A673 (cell line): ENCODE results near the gene CAPZB. TPM values are rescaled to one million over a fixed set of nuclear protein-coding genes. Genes with fewer than 3 reads are reported as not detected.

Experiments used
- BruUV-seq: library from RNA; stranded (reverse); fragments of 400-500 nt; replicated peaks from 2 replicates; lab custom pipeline; 2021; lab: Mats Ljungman, UMichigan
- CTCF ChIA-PET: fragments of 300-600 bp; sonication (Branson Sonifier 250); formaldehyde crosslinking; loops from one replicate; lab custom pipeline; 2022; ENCODE audit warnings: antibody characterized with exemption; lab: Charles Lee
- POLR2A ChIA-PET: fragments of 300-600 bp; sonication (Branson Sonifier 250); formaldehyde crosslinking; loops from one replicate; lab custom pipeline; 2022; ENCODE audit warnings: antibody characterized with exemption; ENCODE audit not compliant: low non-redundant PET; lab: Charles Lee
- DNase-seq: peaks from one replicate; pipeline ENCODE4 v3.0.0-alpha.2; 2015; ENCODE audit warnings: low spot score
- H3K27ac ChIP-seq: fragments of 200-600 bp; sonication (generic); 2 replicates; pipeline ENCODE4 v1.5.1; 2016; ENCODE audit warnings: mixed run types, low read depth, mild to moderate bottlenecking, mixed read lengths, antibody characterized with exemption, low read length; ENCODE audit not compliant: poor library complexity, severe bottlenecking
- H3K27me3 ChIP-seq: fragments of 200-600 bp; sonication (generic); replicated peaks from 2 replicates; pipeline ENCODE4 v1.6.1; 2017; ENCODE audit warnings: mixed run types, low read depth, mild to moderate bottlenecking, mixed read lengths, antibody characterized with exemption, low read length; ENCODE audit not compliant: insufficient read depth, poor library complexity
- H3K36me3 ChIP-seq: fragments of 200-600 bp; sonication (generic); 2 replicates; pipeline ENCODE4 v1.6.1; 2016; ENCODE audit warnings: mixed run types, mild to moderate bottlenecking, mixed read lengths, antibody characterized with exemption, low read length; ENCODE audit not compliant: insufficient read depth, poor library complexity, severe bottlenecking
- H3K4me1 ChIP-seq: fragments of 200-600 bp; sonication (generic); 2 replicates; pipeline ENCODE4 v1.6.1; 2017; ENCODE audit warnings: mixed run types, mild to moderate bottlenecking, mixed read lengths, antibody characterized with exemption, low read length; ENCODE audit not compliant: insufficient read depth, poor library complexity, severe bottlenecking
- H3K4me3 ChIP-seq: fragments of 200-600 bp; sonication (generic); 2 replicates; pipeline ENCODE4 v1.5.1; 2016; ENCODE audit warnings: low read depth, mixed run types, mild to moderate bottlenecking, mixed read lengths, low read length; ENCODE audit not compliant: poor library complexity, severe bottlenecking
- H3K9me3 ChIP-seq: fragments of 200-600 bp; sonication (generic); 2 replicates; pipeline ENCODE4 v1.6.1; 2016; ENCODE audit warnings: mixed run types, low read depth, mild to moderate bottlenecking, mixed read lengths, antibody characterized with exemption, low read length; ENCODE audit not compliant: poor library complexity, severe bottlenecking
- CTCF ChIP-seq: fragments of 300-800, 200-600 bp; sonication (generic); conservative IDR thresholded peaks from 2 replicates; pipeline ENCODE4 v1.5.1; 2017; ENCODE audit warnings: low read depth, mild to moderate bottlenecking, antibody characterized with exemption, low read length, moderate library complexity, mixed read lengths
- EZH2 ChIP-seq: fragments of 200-600 bp; sonication (generic); IDR thresholded peaks from 2 replicates; pipeline ENCODE4 v1.6.1; 2017; ENCODE audit warnings: borderline replicate concordance, low read depth, mild to moderate bottlenecking, mixed read lengths, antibody characterized with exemption, low read length; ENCODE audit not compliant: poor library complexity, severe bottlenecking
- intact Hi-C: fragments of 100-400 bp; cut with micrococcal nuclease; formaldehyde crosslinking; loops from one replicate; pipeline ENCODE4 v1.10.0; 2022; ENCODE audit not compliant: unreplicated experiment
- total RNA-seq: library from RNA; stranded (reverse); gene quantifications from 2 replicates; pipeline ENCODE4 v1.2.3, GENCODE V29; 2021

Gene CAPZB
- total RNA-seq, 1 experiment from 2014 or later: 214 TPM

GRCh38 chr1:19453741-19454201, 31.6 kb downstream of the CAPZB start:
- TF ChIP-seq EZH2: no peak
- TF ChIP-seq CTCF: no peak
- H3K27me3 ChIP-seq: no peaks in the 10 kb centered on the region
- peaks cover 63% of the 10 kb centered on the region for H3K4me1 ChIP-seq
- ChIA-PET CTCF (no interaction called here), POLR2A (no interaction called here)
- H3K27ac ChIP-seq: no peak overlapping the region
- intact Hi-C loops: no loop called here
- no peaks in the 10 kb centered on the region for H3K9me3 ChIP-seq
- no peak overlapping the region for H3K4me3 ChIP-seq
- H3K36me3 ChIP-seq: peaks cover 1% of the 10 kb centered on the region
- no TSS peak for BruUV-seq
- peak; percentile 29 for DNase-seq

- H3K4me3 ChIP-seq: no peak overlapping the region
- DNase-seq: no peak
- H3K36me3 ChIP-seq: peaks cover 3% of the 10 kb centered on the region
- intact Hi-C loops: no loop called here
- no peak overlapping the region for H3K27ac ChIP-seq
- TF ChIP-seq CTCF: no peak
- TF ChIP-seq EZH2: no peak
- no peaks in the 10 kb centered on the region for H3K9me3 ChIP-seq
- ChIA-PET CTCF (no interaction called here), POLR2A (no interaction called here)
- peaks cover 56% of the 10 kb centered on the region for H3K4me1 ChIP-seq
- no peaks in the 10 kb centered on the region for H3K27me3 ChIP-seq
- BruUV-seq: no TSS peak
These were observed 33.1 kb downstream of the CAPZB start for GRCh38 chr1:19452221-19452663.

- H3K27me3 ChIP-seq: no peaks in the 10 kb centered on the region
- BruUV-seq: no TSS peak
- peak; percentile 67 for DNase-seq
- ChIA-PET CTCF (no interaction called here), POLR2A (no interaction called here)
- TF ChIP-seq EZH2 (no peak), CTCF (no peak)
- H3K27ac ChIP-seq: no peak overlapping the region
- peaks cover 46% of the 10 kb centered on the region for H3K4me1 ChIP-seq
- intact Hi-C loops: no loop called here
- no peak overlapping the region for H3K4me3 ChIP-seq
- peaks cover 3% of the 10 kb centered on the region for H3K36me3 ChIP-seq
- H3K9me3 ChIP-seq: no peaks in the 10 kb centered on the region
These were observed 34.4 kb downstream of the CAPZB start for GRCh38 chr1:19450811-19451515.
